ENCODE measurements around the gene AP1M1. TPM values are rescaled to one million over a fixed set of nuclear protein-coding genes. Genes with fewer than 3 reads are reported as not detected.

The AP1M1 gene
- total RNA-seq, 2 donors from 2014 or later: 35.0 to 51.6 TPM

DNA sequence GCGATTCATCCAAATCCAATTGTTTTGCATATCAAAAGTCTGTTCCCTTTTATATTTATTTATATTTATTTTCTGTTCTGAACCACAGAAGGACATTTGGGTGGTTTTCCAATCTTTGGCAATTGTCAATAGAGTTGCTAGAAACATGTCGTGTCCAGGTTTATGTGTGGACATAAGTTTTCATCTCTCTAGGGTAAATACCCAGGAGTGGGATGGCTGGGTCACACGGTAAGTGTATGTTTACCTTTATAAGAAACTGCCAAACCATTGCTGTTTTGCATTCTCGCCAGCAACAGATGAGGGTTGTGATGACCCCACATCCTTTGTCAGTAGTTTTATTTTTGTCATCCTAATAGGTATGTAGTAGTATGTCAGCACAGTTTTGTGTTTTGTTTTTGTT lies 12.5 kb downstream of the AP1M1 start:
- WGBS, 2 experiments (ENCODE audit: insufficient coverage in 1 of 2, insufficient read length in 1 of 2): 95 to 100% methylated on average over 3 to 4 of the region's 4 CpGs
- no peaks in the 10 kb centered on the region for H3K9me3 Mint-ChIP-seq
- Histone ChIP-seq H3K9me3 (ENCODE audit: control insufficient read depth, low read length) (no peaks in the 10 kb centered on the region), H3K4me1 (ENCODE audit: control insufficient read depth, insufficient read depth, low read length) (no peaks in the 10 kb centered on the region), H3K4me3 (ENCODE audit: low read length) (no peak overlapping the region), H3K27me3 (ENCODE audit: control insufficient read depth, insufficient read depth, low read length, poor library complexity, severe bottlenecking) (no peaks in the 10 kb centered on the region), H3K27ac (ENCODE audit: low read depth, low read length) (no peak overlapping the region), H3K9ac (ENCODE audit: extremely low read depth, low read length, poor library complexity, severe bottlenecking) (no peak overlapping the region), H3K36me3 (ENCODE audit: control insufficient read depth, insufficient read depth, low read length) (peaks cover 49% of the 10 kb centered on the region)
- H3K4me1 Mint-ChIP-seq: no peaks in the 10 kb centered on the region
- H3K4me3 Mint-ChIP-seq: no peak overlapping the region
- H3K27ac Mint-ChIP-seq: no peak overlapping the region
- TF ChIP-seq, protein P1, sequence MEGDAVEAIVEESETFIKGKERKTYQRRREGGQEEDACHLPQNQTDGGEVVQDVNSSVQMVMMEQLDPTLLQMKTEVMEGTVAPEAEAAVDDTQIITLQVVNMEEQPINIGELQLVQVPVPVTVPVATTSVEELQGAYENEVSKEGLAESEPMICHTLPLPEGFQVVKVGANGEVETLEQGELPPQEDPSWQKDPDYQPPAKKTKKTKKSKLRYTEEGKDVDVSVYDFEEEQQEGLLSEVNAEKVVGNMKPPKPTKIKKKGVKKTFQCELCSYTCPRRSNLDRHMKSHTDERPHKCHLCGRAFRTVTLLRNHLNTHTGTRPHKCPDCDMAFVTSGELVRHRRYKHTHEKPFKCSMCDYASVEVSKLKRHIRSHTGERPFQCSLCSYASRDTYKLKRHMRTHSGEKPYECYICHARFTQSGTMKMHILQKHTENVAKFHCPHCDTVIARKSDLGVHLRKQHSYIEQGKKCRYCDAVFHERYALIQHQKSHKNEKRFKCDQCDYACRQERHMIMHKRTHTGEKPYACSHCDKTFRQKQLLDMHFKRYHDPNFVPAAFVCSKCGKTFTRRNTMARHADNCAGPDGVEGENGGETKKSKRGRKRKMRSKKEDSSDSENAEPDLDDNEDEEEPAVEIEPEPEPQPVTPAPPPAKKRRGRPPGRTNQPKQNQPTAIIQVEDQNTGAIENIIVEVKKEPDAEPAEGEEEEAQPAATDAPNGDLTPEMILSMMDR (conservative IDR thresholded peaks at IDR 0.05): no peak
- H3K36me3 Mint-ChIP-seq (ENCODE audit: low read depth): peaks cover 44% of the 10 kb centered on the region
- no peaks in the 10 kb centered on the region for H3K27me3 Mint-ChIP-seq (ENCODE audit: insufficient read depth)
- DNase-seq: no peak

GRCh38 chr19:16213076-16213475 lies 15.4 kb downstream of the AP1M1 start:
- H3K27ac Mint-ChIP-seq: no peak overlapping the region
- no peak overlapping the region for H3K4me3 ChIP-seq (ENCODE audit: low read length)
- no peaks in the 10 kb centered on the region for H3K9me3 ChIP-seq (ENCODE audit: control insufficient read depth, low read length)
- no peaks in the 10 kb centered on the region for H3K4me1 Mint-ChIP-seq
- H3K27me3 Mint-ChIP-seq (ENCODE audit: insufficient read depth): no peaks in the 10 kb centered on the region
- H3K36me3 ChIP-seq (ENCODE audit: control insufficient read depth, insufficient read depth, low read length): peaks cover 42% of the 10 kb centered on the region
- peaks cover 63% of the 10 kb centered on the region for H3K36me3 Mint-ChIP-seq (ENCODE audit: low read depth)
- no peak for DNase-seq
- no peak overlapping the region for H3K9ac ChIP-seq (ENCODE audit: extremely low read depth, low read length, poor library complexity, severe bottlenecking)
- no peaks in the 10 kb centered on the region for H3K27me3 ChIP-seq (ENCODE audit: control insufficient read depth, insufficient read depth, low read length, poor library complexity, severe bottlenecking)
- H3K27ac ChIP-seq (ENCODE audit: low read depth, low read length): no peak overlapping the region
- no peaks in the 10 kb centered on the region for H3K4me1 ChIP-seq (ENCODE audit: control insufficient read depth, insufficient read depth, low read length)
- TF ChIP-seq, protein P1 (conservative IDR thresholded peaks at IDR 0.05): no peak
- H3K9me3 Mint-ChIP-seq: no peaks in the 10 kb centered on the region
- H3K4me3 Mint-ChIP-seq: no peak overlapping the region

DNA sequence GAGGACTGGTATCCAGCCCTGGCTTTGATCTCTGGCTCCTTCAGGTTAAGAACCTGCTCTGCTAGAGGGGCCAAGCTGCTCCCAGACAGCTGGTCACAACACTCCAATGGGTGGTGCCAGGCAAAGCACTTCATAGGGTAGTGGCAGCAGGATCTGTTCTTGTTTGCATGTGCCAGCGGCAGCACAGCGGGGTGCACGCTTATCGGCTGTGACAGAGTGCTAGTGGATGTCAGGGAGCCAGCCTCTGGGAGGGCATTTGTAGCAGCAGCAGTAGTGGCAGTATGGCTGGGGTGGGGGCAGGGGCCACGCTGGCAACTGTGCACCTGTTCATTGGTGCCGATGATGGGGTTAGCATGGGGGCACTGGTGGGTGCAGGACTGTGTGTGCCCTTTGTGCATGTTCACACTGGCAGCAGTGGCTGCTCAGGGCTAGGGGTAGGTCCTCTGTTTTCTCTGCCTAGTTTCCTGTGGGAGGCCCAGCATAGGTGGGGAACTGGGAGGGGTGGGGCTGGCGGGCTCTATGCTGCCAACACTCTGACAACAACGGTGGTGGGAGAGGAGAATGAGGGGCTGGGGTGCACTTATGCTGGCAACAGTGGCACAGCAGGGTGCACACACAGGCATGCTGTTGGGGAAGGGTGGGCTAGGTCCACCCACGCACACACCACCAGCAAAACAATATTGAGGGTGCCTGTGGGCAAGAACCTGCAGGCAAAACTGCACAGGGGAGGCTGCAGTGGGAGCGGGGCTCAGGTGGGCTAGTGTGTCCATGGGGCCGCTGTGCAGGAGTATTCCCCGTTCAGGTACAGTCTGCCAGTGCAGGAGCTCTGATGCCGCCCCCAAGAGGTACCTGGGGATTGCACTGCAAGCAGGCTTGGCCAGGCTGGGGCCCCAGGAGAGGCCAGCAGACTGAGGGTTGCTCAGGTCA lies 19.3 kb downstream of the AP1M1 start:
- H3K9me3 ChIP-seq (ENCODE audit: control insufficient read depth, low read length): peaks cover 37% of the 10 kb centered on the region
- no peaks in the 10 kb centered on the region for H3K27me3 Mint-ChIP-seq (ENCODE audit: insufficient read depth)
- no peak overlapping the region for H3K9ac ChIP-seq (ENCODE audit: extremely low read depth, low read length, poor library complexity, severe bottlenecking)
- H3K27me3 ChIP-seq (ENCODE audit: control insufficient read depth, insufficient read depth, low read length, poor library complexity, severe bottlenecking): no peaks in the 10 kb centered on the region
- peaks cover 75% of the 10 kb centered on the region for H3K36me3 Mint-ChIP-seq (ENCODE audit: low read depth)
- peak; percentile 48 for DNase-seq
- no peak overlapping the region for H3K27ac Mint-ChIP-seq
- no peaks in the 10 kb centered on the region for H3K4me1 Mint-ChIP-seq
- no peaks in the 10 kb centered on the region for H3K4me1 ChIP-seq (ENCODE audit: control insufficient read depth, insufficient read depth, low read length)
- 89 to 95% methylated on average over 3 to 13 of the region's 13 CpGs for WGBS, 2 experiments (ENCODE audit: insufficient coverage in 1 of 2, insufficient read length in 1 of 2)
- H3K27ac ChIP-seq (ENCODE audit: low read depth, low read length): no peak overlapping the region
- peaks cover 43% of the 10 kb centered on the region for H3K36me3 ChIP-seq (ENCODE audit: control insufficient read depth, insufficient read depth, low read length)
- TF ChIP-seq, protein P1 (conservative IDR thresholded peaks at IDR 0.05): no peak
- no peak overlapping the region for H3K4me3 ChIP-seq (ENCODE audit: low read length)
- no peak overlapping the region for H3K4me3 Mint-ChIP-seq
- peaks cover 32% of the 10 kb centered on the region for H3K9me3 Mint-ChIP-seq

Data from endodermal cell (in vitro differentiated cells).